GM12801 (cell line): ENCODE results near the gene SIK3.

Experiments
- TF ChIP-seq, protein P1 (sequence below): IDR thresholded peaks from one replicate; pipeline ENCODE4 v1.5.1; 2011; ENCODE audit warnings: control low read depth; ENCODE audit not compliant: insufficient read length; ENCODE audit errors: extremely low read depth

The SIK3 gene

DNA sequence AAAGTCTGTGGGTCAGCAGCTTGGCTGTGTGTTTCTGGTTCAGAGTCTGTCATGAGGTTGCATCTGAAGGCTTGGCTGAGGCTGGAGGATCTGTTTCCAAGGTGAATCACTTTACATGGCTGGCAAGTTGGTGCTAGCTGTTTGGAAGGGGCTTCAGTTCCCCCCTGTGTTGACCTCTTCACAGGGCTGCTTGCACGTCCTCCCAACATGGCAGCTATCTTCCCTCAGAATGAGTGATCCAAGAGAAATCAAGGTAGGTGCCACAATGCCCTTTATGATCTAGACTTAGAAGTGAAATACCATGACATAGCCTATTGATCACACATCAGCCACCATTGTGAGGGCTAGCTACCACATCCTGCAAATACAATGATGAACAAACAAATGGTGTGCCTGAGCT is 285.1 kb downstream of the SIK3 start:
- TF ChIP-seq, protein P1, sequence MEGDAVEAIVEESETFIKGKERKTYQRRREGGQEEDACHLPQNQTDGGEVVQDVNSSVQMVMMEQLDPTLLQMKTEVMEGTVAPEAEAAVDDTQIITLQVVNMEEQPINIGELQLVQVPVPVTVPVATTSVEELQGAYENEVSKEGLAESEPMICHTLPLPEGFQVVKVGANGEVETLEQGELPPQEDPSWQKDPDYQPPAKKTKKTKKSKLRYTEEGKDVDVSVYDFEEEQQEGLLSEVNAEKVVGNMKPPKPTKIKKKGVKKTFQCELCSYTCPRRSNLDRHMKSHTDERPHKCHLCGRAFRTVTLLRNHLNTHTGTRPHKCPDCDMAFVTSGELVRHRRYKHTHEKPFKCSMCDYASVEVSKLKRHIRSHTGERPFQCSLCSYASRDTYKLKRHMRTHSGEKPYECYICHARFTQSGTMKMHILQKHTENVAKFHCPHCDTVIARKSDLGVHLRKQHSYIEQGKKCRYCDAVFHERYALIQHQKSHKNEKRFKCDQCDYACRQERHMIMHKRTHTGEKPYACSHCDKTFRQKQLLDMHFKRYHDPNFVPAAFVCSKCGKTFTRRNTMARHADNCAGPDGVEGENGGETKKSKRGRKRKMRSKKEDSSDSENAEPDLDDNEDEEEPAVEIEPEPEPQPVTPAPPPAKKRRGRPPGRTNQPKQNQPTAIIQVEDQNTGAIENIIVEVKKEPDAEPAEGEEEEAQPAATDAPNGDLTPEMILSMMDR = no peak

DNA sequence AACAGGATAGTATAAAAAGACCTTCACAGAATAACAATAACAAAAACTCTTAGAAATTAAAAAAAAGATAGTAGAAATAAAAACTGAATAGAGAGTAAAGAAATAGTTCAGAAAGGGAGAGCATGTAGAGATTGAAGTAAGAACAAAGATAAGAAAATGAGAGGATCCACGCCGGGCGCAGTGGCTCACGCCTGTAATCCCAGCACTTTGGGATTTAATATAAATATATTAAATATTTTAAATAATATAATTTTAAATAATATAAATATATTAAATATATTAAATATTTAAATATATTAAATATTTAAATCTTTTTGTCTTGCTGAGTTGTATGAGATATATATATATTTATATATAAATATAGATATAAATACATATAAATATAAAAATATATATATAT is 286.1 kb downstream of the SIK3 start:
- TF ChIP-seq, protein P1 = no peak

DNA sequence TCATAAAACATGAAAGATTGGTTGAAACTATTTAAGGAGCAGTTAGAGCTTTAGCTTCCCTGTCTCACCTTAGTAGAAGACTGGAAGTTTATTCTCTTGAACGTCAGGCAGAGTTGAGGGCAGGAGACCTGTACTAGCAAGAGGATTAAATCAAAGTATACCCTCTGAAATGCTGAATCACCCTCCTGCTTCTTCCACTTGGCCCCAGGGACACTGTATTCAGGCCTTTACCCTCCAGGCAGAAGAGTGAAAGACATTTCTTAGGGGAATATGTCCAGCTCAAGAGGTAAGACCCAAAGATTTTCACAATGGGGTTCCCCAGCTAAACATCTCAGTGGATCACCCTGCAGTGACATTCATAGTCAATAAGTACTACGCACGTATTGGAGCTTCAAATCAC is 287.0 kb downstream of the SIK3 start:
- TF ChIP-seq, protein P1 = no peak

DNA sequence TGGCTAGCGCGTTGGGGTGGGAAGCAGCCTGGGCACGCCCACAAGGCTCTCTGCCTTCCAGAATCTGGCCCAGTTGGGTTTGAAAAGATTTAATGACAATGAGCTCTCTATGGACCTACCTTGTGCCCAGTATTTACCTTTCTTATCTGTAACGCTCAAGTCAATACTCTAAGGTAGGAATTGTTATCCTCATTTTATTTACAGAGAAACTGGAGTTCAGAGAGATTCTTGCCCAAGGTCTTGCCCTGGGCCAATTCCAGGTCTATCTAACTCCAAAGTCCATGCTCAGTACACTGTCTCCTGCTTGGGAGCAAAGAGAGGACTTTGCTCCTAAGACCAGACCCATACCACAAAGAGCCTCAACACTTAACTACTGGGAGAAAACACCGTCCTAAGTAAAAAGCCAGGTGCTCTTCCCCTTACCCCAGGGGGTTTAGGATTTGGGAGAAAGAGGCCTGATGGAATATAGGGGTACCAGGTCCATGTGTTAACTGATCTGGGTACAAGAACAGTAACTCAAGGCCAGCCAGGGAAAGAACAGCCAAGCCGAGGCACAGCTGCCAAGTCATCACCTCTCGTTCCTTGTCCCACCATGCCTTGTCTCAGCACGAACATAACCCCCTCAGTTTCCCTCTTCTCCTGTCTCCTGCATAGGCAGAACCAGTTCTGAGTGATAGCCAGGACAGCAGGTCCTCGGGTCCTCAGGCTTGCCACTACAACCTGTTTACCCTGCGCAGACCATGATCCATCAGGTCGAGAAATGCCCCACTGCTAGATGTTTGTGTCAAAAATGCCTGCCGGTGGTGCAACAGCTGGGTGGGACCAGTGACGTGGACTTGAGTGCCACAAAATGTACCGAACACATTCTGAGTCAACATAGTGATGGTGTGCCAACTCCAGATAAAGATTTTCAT is 289.7 kb downstream of the SIK3 start:
- TF ChIP-seq, protein P1 = no peak

DNA sequence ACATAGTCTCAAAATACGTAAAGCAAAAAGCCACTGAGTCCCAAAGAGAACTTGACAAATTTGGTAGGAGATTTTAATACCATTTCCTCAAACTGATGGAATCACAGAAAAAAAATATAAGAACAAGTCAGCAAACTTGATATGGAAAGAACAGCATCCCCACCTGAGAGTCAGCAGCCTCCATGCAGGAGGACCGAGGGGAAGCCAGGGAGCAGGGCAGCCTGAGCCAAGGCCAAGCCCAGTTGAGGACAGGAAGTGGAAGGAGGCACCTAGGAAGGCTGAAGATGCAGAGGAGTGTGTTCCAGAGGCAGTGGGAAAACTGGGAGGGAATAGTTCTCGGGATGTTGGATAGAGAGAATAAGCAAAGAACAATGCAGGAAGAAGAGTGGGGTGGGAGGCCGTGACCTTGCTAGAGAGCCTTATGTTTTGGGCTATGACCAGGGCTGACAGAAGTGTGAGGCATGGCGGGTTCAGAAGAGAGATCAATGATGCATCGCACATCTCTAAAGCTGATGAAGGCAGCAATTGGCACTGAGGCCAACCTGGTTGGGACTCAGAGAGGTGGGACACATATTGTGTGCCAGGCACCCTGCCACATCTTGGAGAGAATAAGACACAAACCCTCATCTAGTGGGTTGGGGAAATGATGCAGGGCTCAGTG is 290.5 kb downstream of the SIK3 start:
- TF ChIP-seq, protein P1 = no peak

DNA sequence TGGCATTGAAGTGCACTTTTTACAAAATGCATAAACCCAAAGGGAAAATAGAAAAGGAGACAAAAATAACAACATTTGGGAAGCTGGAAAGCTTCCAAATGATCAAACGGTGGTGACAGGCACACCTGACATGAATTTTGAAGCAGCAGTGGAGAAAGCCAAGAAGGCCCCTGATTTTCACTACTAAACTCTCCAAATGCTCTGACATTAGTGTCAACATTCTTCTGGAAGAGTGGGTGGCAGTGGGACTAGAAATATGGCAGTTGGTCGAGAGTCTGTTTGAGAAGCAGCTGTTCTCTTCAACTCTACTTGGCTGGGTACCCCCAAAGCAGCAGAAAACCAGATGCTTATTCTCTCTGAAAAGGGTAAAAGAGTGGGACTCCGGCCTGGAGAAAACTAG is 294.2 kb downstream of the SIK3 start:
- TF ChIP-seq, protein P1 = no peak

DNA sequence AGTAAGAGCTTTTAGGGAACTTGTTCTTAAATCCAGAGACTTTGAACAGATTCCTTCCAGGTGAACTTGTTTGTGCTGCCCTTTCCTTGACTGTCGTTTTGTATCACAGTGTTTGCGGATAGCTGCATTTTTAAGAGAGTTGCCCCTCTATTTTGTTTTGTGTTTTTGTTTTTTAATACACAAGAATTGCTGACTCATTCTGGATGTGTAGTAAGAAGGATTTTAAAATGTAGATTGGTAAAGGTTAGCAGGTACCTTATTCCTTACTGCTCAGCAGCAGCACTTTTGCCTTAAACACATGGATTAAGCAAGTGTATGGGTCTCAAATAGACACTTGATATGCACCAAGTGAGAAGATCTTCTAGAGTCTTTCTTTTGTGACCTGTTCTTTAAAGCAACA is 297.6 kb downstream of the SIK3 start:
- TF ChIP-seq, protein P1 = no peak
